ENCODE results near the gene MEGF9. TPM values are rescaled to one million over a fixed set of nuclear protein-coding genes. Genes with fewer than 3 reads are reported as not detected.
A peak's percentile ranks its signal among the peaks of the same experiment; 100 is the strongest.

MEGF9 gene
- total and polyA plus RNA-seq, 2 of the 13 experiments (the other 11 are each of a cell fraction or from before 2014, with no cell fraction given), result 3.1 to 3.3 TPM

DNA sequence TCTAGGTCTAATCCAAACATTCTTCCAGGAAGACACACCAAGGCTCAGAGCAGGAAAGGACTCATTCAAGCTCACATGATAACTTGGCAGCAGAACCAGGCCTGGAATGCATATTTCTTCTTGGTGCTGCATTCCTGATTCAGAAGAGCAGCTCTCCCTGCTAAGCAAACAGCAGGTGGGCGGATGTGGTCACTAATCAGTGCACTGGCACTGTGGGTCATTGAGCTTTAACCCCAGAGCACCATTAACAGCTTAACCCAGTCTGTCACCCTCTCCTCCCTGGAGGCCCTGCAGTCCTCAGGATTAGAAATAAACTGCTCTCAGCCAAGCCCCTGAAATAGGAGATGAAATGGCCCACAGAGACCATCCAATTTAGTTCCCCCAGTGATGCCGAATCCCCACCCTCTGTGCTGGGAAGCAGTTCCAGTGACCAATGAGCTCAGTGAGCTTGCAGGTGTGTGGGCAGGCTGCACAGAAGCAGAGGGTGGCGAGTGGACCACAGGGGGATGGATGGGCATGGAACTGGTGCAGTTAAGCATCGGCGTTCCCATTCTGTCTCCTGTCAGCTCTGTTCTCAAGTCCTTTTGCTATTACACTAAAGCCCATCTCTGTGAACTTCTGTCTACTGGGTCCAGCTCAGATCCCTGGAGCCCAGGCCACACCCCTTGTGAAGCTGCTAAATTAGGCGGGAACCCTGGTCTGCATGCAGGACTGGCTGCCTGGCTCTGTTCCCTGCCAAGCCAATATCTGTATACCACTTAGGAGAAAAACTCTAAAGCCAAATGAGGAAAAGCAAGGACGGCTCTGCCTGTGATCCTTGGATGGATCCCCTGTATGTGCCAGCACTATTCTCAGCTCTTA is 16.6 kb upstream of the MEGF9 start (continued):
- TF ChIP-seq CHD4 (IDR thresholded peaks at IDR 0.05; ENCODE audit: borderline replicate concordance, low read length), result no peak
- TF ChIP-seq, protein P1, sequence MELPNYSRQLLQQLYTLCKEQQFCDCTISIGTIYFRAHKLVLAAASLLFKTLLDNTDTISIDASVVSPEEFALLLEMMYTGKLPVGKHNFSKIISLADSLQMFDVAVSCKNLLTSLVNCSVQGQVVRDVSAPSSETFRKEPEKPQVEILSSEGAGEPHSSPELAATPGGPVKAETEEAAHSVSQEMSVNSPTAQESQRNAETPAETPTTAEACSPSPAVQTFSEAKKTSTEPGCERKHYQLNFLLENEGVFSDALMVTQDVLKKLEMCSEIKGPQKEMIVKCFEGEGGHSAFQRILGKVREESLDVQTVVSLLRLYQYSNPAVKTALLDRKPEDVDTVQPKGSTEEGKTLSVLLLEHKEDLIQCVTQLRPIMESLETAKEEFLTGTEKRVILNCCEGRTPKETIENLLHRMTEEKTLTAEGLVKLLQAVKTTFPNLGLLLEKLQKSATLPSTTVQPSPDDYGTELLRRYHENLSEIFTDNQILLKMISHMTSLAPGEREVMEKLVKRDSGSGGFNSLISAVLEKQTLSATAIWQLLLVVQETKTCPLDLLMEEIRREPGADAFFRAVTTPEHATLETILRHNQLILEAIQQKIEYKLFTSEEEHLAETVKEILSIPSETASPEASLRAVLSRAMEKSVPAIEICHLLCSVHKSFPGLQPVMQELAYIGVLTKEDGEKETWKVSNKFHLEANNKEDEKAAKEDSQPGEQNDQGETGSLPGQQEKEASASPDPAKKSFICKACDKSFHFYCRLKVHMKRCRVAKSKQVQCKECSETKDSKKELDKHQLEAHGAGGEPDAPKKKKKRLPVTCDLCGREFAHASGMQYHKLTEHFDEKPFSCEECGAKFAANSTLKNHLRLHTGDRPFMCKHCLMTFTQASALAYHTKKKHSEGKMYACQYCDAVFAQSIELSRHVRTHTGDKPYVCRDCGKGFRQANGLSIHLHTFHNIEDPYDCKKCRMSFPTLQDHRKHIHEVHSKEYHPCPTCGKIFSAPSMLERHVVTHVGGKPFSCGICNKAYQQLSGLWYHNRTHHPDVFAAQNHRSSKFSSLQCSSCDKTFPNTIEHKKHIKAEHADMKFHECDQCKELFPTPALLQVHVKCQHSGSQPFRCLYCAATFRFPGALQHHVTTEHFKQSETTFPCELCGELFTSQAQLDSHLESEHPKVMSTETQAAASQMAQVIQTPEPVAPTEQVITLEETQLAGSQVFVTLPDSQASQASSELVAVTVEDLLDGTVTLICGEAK (IDR thresholded peaks at IDR 0.05), result no peak
- TF ChIP-seq, protein P1 (CRISPR knock-in tag; IDR thresholded peaks at IDR 0.05), result no peak
- no peak for TF ChIP-seq ZNF530 (CRISPR knock-in tag; IDR thresholded peaks at IDR 0.05; ENCODE audit: low read depth)
- peak; percentile 74 for TF ChIP-seq FOSL2 (CRISPR knock-in tag; IDR thresholded peaks at IDR 0.05)
- TF ChIP-seq ZNF501 (CRISPR knock-in tag; IDR thresholded peaks at IDR 0.05), result peak; percentile 66; the same call in 1 of the 2 replicates
- TF ChIP-seq GFI1 (CRISPR knock-in tag; IDR thresholded peaks at IDR 0.05; ENCODE audit: borderline replicate concordance), result peak; percentile 100
- no peak for TF ChIP-seq GTF2F1 (IDR thresholded peaks at IDR 0.05; ENCODE audit: low read length)
- peak; percentile 26; the same call in 1 of the 2 replicates for TF ChIP-seq ERF (CRISPR knock-in tag; IDR thresholded peaks at IDR 0.05)
- no peak for TF ChIP-seq ZNF251 (CRISPR knock-in tag; IDR thresholded peaks at IDR 0.05)
- TF ChIP-seq, protein P2, sequence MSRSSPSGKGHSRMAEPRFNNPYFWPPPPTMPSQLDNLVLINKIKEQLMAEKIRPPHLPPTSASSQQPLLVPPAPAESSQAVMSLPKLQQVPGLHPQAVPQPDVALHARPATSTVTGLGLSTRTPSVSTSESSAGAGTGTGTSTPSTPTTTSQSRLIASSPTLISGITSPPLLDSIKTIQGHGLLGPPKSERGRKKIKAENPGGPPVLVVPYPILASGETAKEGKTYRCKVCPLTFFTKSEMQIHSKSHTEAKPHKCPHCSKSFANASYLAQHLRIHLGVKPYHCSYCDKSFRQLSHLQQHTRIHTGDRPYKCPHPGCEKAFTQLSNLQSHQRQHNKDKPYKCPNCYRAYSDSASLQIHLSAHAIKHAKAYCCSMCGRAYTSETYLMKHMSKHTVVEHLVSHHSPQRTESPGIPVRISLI (CRISPR knock-in tag; IDR thresholded peaks at IDR 0.05; ENCODE audit: borderline replicate concordance), result no peak
- TF ChIP-seq, protein P3, sequence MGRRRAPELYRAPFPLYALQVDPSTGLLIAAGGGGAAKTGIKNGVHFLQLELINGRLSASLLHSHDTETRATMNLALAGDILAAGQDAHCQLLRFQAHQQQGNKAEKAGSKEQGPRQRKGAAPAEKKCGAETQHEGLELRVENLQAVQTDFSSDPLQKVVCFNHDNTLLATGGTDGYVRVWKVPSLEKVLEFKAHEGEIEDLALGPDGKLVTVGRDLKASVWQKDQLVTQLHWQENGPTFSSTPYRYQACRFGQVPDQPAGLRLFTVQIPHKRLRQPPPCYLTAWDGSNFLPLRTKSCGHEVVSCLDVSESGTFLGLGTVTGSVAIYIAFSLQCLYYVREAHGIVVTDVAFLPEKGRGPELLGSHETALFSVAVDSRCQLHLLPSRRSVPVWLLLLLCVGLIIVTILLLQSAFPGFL (CRISPR knock-in tag; IDR thresholded peaks at IDR 0.05), result no peak
- TF ChIP-seq ZNF652 (CRISPR knock-in tag; IDR thresholded peaks at IDR 0.05; ENCODE audit: borderline replicate concordance, low read depth), result peak; percentile 81
- no peak for TF ChIP-seq ZNF121 (CRISPR knock-in tag; IDR thresholded peaks at IDR 0.05)
- TF ChIP-seq ZNF569 (CRISPR knock-in tag; IDR thresholded peaks at IDR 0.05; ENCODE audit: borderline replicate concordance), result no peak
